Endothelial cell of umbilical vein (primary cell): ENCODE results near the gene LRRC41. TPM values are rescaled to one million over a fixed set of nuclear protein-coding genes. Genes with fewer than 3 reads are reported as not detected.
"Not testable (repeated sequence)": the region's sequence is repeated elsewhere in the genome, so short reads cannot be mapped to it uniquely, and the experiment has no call there.

Source experiments
- BruUV-seq: library from RNA; stranded (reverse); fragments of 400-500 nt; replicated peaks from 2 replicates; lab custom pipeline; 2021; lab: Mats Ljungman, UMichigan
- CTCF ChIA-PET: fragments of 300-600, 350-600 bp; sonication (Branson Sonifier 250); formaldehyde crosslinking; loops from one replicate; lab custom pipeline; 2021; ENCODE audit warnings: antibody characterized with exemption, inconsistent platforms; lab: Charles Lee
- POLR2A ChIA-PET: fragments of 300-600, 350-600 bp; sonication (Branson Sonifier 250); formaldehyde crosslinking; loops from one replicate; lab custom pipeline; 2021; ENCODE audit warnings: antibody characterized with exemption, inconsistent platforms; lab: Charles Lee
- DNase-seq: peaks from one replicate; pipeline ENCODE4 v3.0.0-alpha.2; 2011; ENCODE audit warnings: low read depth, low spot score
- FAIRE-seq: peaks from 2 replicates; lab custom pipeline; 2011; peaks lifted over from hg19 to GRCh38; lab: Jason Lieb, UNC
- H2AFZ ChIP-seq: 2 replicates; pipeline ENCODE4 v1.6.0; 2012; ENCODE audit warnings: low read depth, low read length, control low read depth, inconsistent platforms
- H3K27ac ChIP-seq: 2 replicates; pipeline ENCODE4 v1.5.1; 2011; ENCODE audit warnings: low read depth, mild to moderate bottlenecking, control low read depth, low read length, moderate library complexity; ENCODE audit not compliant: insufficient read depth
- H3K27me3 ChIP-seq, 2 experiments: 2 replicates each; pipeline versions ENCODE4 v1.6.0 to v1.6.1; 2011; ENCODE audit warnings: low read length in 2 of 2, mixed read lengths in 1 of 2; ENCODE audit not compliant: control insufficient read depth in 2 of 2, insufficient read depth in 2 of 2
- H3K36me3 ChIP-seq, 2 experiments: 2 replicates in 1 of 2; 3 replicates in 1 of 2; pipeline ENCODE4 v1.5.1; 2011; ENCODE audit warnings: low read length in 2 of 2, mild to moderate bottlenecking in 1 of 2, moderate library complexity in 1 of 2; ENCODE audit not compliant: control insufficient read depth in 2 of 2, insufficient read depth in 2 of 2; ENCODE audit errors: extremely low read depth in 1 of 2
- H3K4me1 ChIP-seq: 3 replicates; pipeline ENCODE4 v1.5.1; 2011; ENCODE audit warnings: mild to moderate bottlenecking, low read length; ENCODE audit not compliant: control insufficient read depth, insufficient read depth; ENCODE audit errors: extremely low read depth
- H3K4me2 ChIP-seq: 2 replicates; pipeline ENCODE4 v1.6.1; 2011; ENCODE audit warnings: low read length, control low read depth, mixed read lengths; ENCODE audit not compliant: insufficient read depth
- H3K4me3 ChIP-seq, 3 experiments: fragments of 200-600 bp in 1 of 3; sonication (generic), shearing (Covaris generic) in 1 of 3; replicated peaks in 1 of 3; 2 replicates each; pipeline ENCODE4 v1.5.1; 2011 to 2016; ENCODE audit warnings: control low read depth in 3 of 3, low read length in 3 of 3, mild to moderate bottlenecking in 2 of 3, inconsistent platforms in 1 of 3, low read depth in 1 of 3, moderate library complexity in 1 of 3; ENCODE audit not compliant: insufficient read depth in 1 of 3
- H3K79me2 ChIP-seq: 2 replicates; pipeline ENCODE4 v1.6.0; 2012; ENCODE audit warnings: low read length, inconsistent platforms; ENCODE audit not compliant: control insufficient read depth, insufficient read depth
- H3K9ac ChIP-seq: replicated peaks from 2 replicates; pipeline ENCODE3; 2011; ENCODE audit warnings: low read length, control low read depth; ENCODE audit not compliant: insufficient read depth; ENCODE audit errors: extremely low read depth
- H3K9me1 ChIP-seq: replicated peaks from 3 replicates; pipeline ENCODE4 v1.6.0; 2011; ENCODE audit warnings: mild to moderate bottlenecking, low read length; ENCODE audit not compliant: control insufficient read depth, insufficient read depth; ENCODE audit errors: extremely low read depth
- H3K9me3 ChIP-seq: replicated peaks from 2 replicates; pipeline ENCODE4 v1.5.1; 2012; ENCODE audit warnings: low read length, inconsistent platforms; ENCODE audit not compliant: control insufficient read depth, insufficient read depth
- H4K20me1 ChIP-seq: replicated peaks from 2 replicates; pipeline ENCODE3; 2011; ENCODE audit warnings: mild to moderate bottlenecking, low read length; ENCODE audit not compliant: control insufficient read depth, insufficient read depth; ENCODE audit errors: extremely low read depth
- CTCF ChIP-seq, 2 donors: IDR thresholded peaks; 1 replicate in 1 of 2; 2 replicates in 1 of 2; pipeline ENCODE4 v1.5.1; 2011; ENCODE audit warnings: low read length in 2 of 2, mild to moderate bottlenecking in 2 of 2, moderate library complexity in 2 of 2, control low read depth in 1 of 2, inconsistent platforms in 1 of 2, low read depth in 1 of 2; ENCODE audit not compliant: insufficient read depth in 1 of 2; ENCODE audit errors: extremely low read depth in 1 of 2
- EZH2 ChIP-seq: IDR thresholded peaks from 2 replicates; pipeline ENCODE4 v1.6.1; 2012; ENCODE audit warnings: borderline replicate concordance, low read depth, mild to moderate bottlenecking, moderate library complexity, low read length, inconsistent platforms; ENCODE audit not compliant: severe bottlenecking
- FOS ChIP-seq: IDR thresholded peaks from 2 replicates; pipeline ENCODE4 v1.6.1; 2011; ENCODE audit warnings: mild to moderate bottlenecking, low read length, moderate library complexity, borderline replicate concordance; ENCODE audit not compliant: insufficient read depth
- GATA2 ChIP-seq: IDR thresholded peaks from 2 replicates; pipeline ENCODE4 v1.7.0; 2011; ENCODE audit warnings: low read depth, mild to moderate bottlenecking, moderate library complexity, mixed read lengths, low read length; ENCODE audit not compliant: insufficient read length, insufficient read depth
- JUN ChIP-seq: IDR thresholded peaks from 2 replicates; pipeline ENCODE4 v1.6.1; 2011; ENCODE audit warnings: borderline replicate concordance, low read depth; ENCODE audit not compliant: insufficient read length, insufficient read depth
- MAX ChIP-seq: IDR thresholded peaks from 2 replicates; pipeline ENCODE4 v1.6.1; 2011; ENCODE audit not compliant: insufficient read depth, insufficient read length
- MYC ChIP-seq: IDR thresholded peaks from one replicate; pipeline ENCODE4 v1.6.1; 2011; ENCODE audit warnings: mild to moderate bottlenecking, low read depth, low read length
- POLR2A ChIP-seq: IDR thresholded peaks from 2 replicates; pipeline ENCODE4 v1.6.1; 2012; ENCODE audit warnings: low read depth, mild to moderate bottlenecking, control low read depth, low read length
- POLR2AphosphoS5 ChIP-seq: IDR thresholded peaks from 2 replicates; pipeline ENCODE4 v1.6.1; 2012; ENCODE audit warnings: low read depth, mild to moderate bottlenecking, control low read depth, low read length, moderate library complexity; ENCODE audit not compliant: insufficient read depth
- dilution Hi-C: fragments of 300-500 bp; cut with MboI; formaldehyde crosslinking; loops from one replicate; pipeline ENCODE4 v1.15.0; 2019; ENCODE audit warnings: low sequenced_read_pairs; ENCODE audit not compliant: extremely low pct_ligation_motif_present
- intact Hi-C: fragments of 100-400 bp; cut with micrococcal nuclease; formaldehyde crosslinking; loops from one replicate; pipeline ENCODE4 v1.10.0; 2022
- polyA plus RNA-seq, 4 experiments: library from polyadenylated mRNA; depleted of rRNA in 3 of 4; stranded (reverse) in 3 of 4; unstranded in 1 of 4; fragments of >200 nt; gene quantifications; 2 replicates each; pipeline versions ENCODE4 v1.2.1 to v1.2.3, GENCODE V29; 2011 to 2012; ENCODE audit warnings: missing spikeins in 1 of 4
- total RNA-seq: library from RNA; stranded (reverse); gene quantifications from 2 replicates; pipeline ENCODE4 v1.2.3, GENCODE V29; 2021

LRRC41 gene
- total and polyA plus RNA-seq, 2 donors (not counting 3 experiments of a cell fraction or from before 2014, with no cell fraction given), result 69.2 to 91.1 TPM

GRCh38 chr1:46340404-46341221 is 37.2 kb upstream of the LRRC41 start, which contains the start of gene NSUN4:
TSS of gene NSUN4 (plus strand) at chr1:46340807. CDS start at chr1:46340827, 20 bp downstream.
- CTCF ChIA-PET, result interaction anchor here (0.7 to 1.9 kb wide), 7 partner anchors 8 to 940 kb away, joined by 3 to 17 read pairs (median 4); partner anchors contain the start of genes LRRC41 and UQCRH
- TF ChIP-seq POLR2AphosphoS5 (peak; percentile 62), JUN (peak; percentile 64), GATA2 (no peak), MYC (peak; percentile 96), CTCF (IDR thresholded peaks at IDR 0.05; ENCODE audit: extremely low read depth in 1 of 2, insufficient read depth in 1 of 2, low read depth in 1 of 2, low read length in 2 of 2) (peak; percentile 69 to 79), FOS (no peak), EZH2 (no peak), POLR2A (peak; percentile 84), MAX (peak; percentile 63)
- peaks cover 10% of the 10 kb centered on the region for H3K4me1 ChIP-seq
- DNase-seq (peak; percentile 92), FAIRE-seq (peak; percentile 98)
- H3K9me1 ChIP-seq, result no peaks in the 10 kb centered on the region
- no peaks in the 10 kb centered on the region for H4K20me1 ChIP-seq
- H3K9ac ChIP-seq, result peak within 1 kb of the TSS; percentile 89
- intact Hi-C loops (loop anchor here (1.0 to 5.0 kb wide), 4 partner anchors 8 to 158 kb away; partner anchors contain the start of genes LRRC41, RAD54L and UQCRH), dilution Hi-C loops (no loop called here)
- no peaks in the 10 kb centered on the region for H3K27me3 ChIP-seq
- peak within 1 kb of the TSS; percentile 70 to 91 (median 89) for H3K4me3 ChIP-seq
- BruUV-seq, result TSS peak; percentile 84
- peaks cover 0 to 8% of the 10 kb centered on the region in 2 experiments for H3K36me3 ChIP-seq
- peaks cover 24% of the 10 kb centered on the region for H3K79me2 ChIP-seq
- H3K4me2 ChIP-seq, result peak within 1 kb of the TSS; percentile 90
- H3K27ac ChIP-seq, result peak within 1 kb of the TSS; percentile 88
- H3K9me3 ChIP-seq, result no peaks in the 10 kb centered on the region
- peak within 1 kb of the TSS; percentile 96 for H2AFZ ChIP-seq
- POLR2A ChIA-PET, result interaction anchor here (0.7 to 1.2 kb wide), 2 partner anchors 18 to 37 kb away, joined by 5 to 9 read pairs; partner anchors contain the start of genes LRRC41 and UQCRH

- H3K9ac ChIP-seq, CTCF ChIA-PET, H3K27me3 ChIP-seq, H3K36me3 ChIP-seq, H3K4me2 ChIP-seq, H3K4me1 ChIP-seq, H2AFZ ChIP-seq, H3K4me3 ChIP-seq, H4K20me1 ChIP-seq, intact Hi-C loops, FAIRE-seq, H3K9me1 ChIP-seq, BruUV-seq, H3K27ac ChIP-seq, DNase-seq, dilution Hi-C loops, H3K9me3 ChIP-seq: not testable (repeated sequence)
- POLR2A ChIA-PET, result interaction anchor here (0.7 kb wide), 1 partner anchor 12 kb away, joined by 8 read pairs; no protein-coding TSS in a partner anchor
- H3K79me2 ChIP-seq, result peaks cover 14% of the 10 kb centered on the region
These were observed 34.0 kb upstream of the LRRC41 start for GRCh38 chr1:46337409-46337808.
